GM23338 (cell line): ENCODE results near the gene YIPF5. TPM values are rescaled to one million over a fixed set of nuclear protein-coding genes. Genes with fewer than 3 reads are reported as not detected.

Source experiments
- ATAC-seq: fragments of 200-7000 bp; cut with Tn5 transposase; 3 replicates; pipeline ENCODE4 v1.9.1; 2020
- DNase-seq: peaks from one replicate; pipeline ENCODE4 v3.0.0-alpha.2; 2015; ENCODE audit warnings: low spot score
- H2AFZ ChIP-seq: fragments of 200-600 bp; sonication (generic); 2 replicates; pipeline ENCODE4 v1.8.0; 2016; ENCODE audit warnings: antibody characterized with exemption, mild to moderate bottlenecking, moderate library complexity
- H3F3A ChIP-seq: fragments of 200-600 bp; sonication (generic); replicated peaks from 2 replicates; pipeline ENCODE4 v1.8.0; 2017; ENCODE audit warnings: antibody characterized with exemption, mixed run types, low read depth
- H3K27ac ChIP-seq: fragments of 200-600 bp; sonication (generic); 2 replicates; pipeline ENCODE4 v1.6.1; 2016; ENCODE audit warnings: low read depth
- H3K27me3 ChIP-seq: fragments of 200-600 bp; sonication (generic); 2 replicates; pipeline ENCODE4 v1.8.0; 2016; ENCODE audit warnings: mild to moderate bottlenecking, mixed run types, moderate library complexity; ENCODE audit not compliant: insufficient read depth
- H3K36me3 ChIP-seq: fragments of 200-600 bp; sonication (generic); 2 replicates; pipeline ENCODE4 v1.8.0; 2016; ENCODE audit warnings: mild to moderate bottlenecking; ENCODE audit not compliant: insufficient read depth
- H3K4me1 ChIP-seq: fragments of 200-600 bp; sonication (generic); 2 replicates; pipeline ENCODE4 v1.8.0; 2016; ENCODE audit warnings: mild to moderate bottlenecking, moderate library complexity; ENCODE audit not compliant: insufficient read depth
- H3K4me2 ChIP-seq: fragments of 200-600 bp; sonication (generic); 2 replicates; pipeline ENCODE4 v1.7.1; 2017; ENCODE audit warnings: mixed run types
- H3K4me3 ChIP-seq: fragments of 200-600 bp; sonication (generic); 2 replicates; pipeline ENCODE4 v1.6.1; 2016; ENCODE audit warnings: mixed run types
- H3K79me2 ChIP-seq: fragments of 200-600 bp; sonication (generic); replicated peaks from 2 replicates; pipeline ENCODE4 v1.8.0; 2017; ENCODE audit warnings: mild to moderate bottlenecking; ENCODE audit not compliant: insufficient read depth
- H3K9me2 ChIP-seq: fragments of 200-600 bp; sonication (generic); 2 replicates; pipeline ENCODE4 v1.8.0; 2017; ENCODE audit not compliant: insufficient read depth
- H4K20me1 ChIP-seq: fragments of 200-600 bp; sonication (generic); replicated peaks from 2 replicates; pipeline ENCODE4 v1.8.0; 2017; ENCODE audit warnings: mild to moderate bottlenecking; ENCODE audit not compliant: insufficient read depth
- H3K27ac Mint-ChIP-seq: 2 replicates; pipeline ENCODE4 v1.8.0; 2020; ENCODE audit warnings: inconsistent platforms, mild to moderate bottlenecking, moderate library complexity, mixed read lengths
- H3K27me3 Mint-ChIP-seq: 3 replicates; pipeline ENCODE4 v1.8.0; 2022; ENCODE audit warnings: low read depth, mild to moderate bottlenecking, moderate library complexity, mixed read lengths, inconsistent platforms; ENCODE audit not compliant: insufficient read depth, poor library complexity
- H3K36me3 Mint-ChIP-seq: 3 replicates; pipeline ENCODE4 v1.8.0; 2021; ENCODE audit warnings: low read depth, mild to moderate bottlenecking, inconsistent platforms, moderate library complexity, mixed read lengths
- H3K4me1 Mint-ChIP-seq: 3 replicates; pipeline ENCODE4 v1.8.0; 2020; ENCODE audit warnings: mild to moderate bottlenecking, inconsistent platforms, mixed read lengths
- H3K4me3 Mint-ChIP-seq: 3 replicates; pipeline ENCODE4 v1.8.0; 2021; ENCODE audit warnings: moderate library complexity, mild to moderate bottlenecking, inconsistent platforms, mixed read lengths
- H3K9me3 Mint-ChIP-seq: 3 replicates; pipeline ENCODE4 v1.8.0; 2020; ENCODE audit warnings: moderate library complexity, mild to moderate bottlenecking, inconsistent platforms, mixed read lengths
- CREB1 ChIP-seq: fragments of 250-450 bp; sonication (Bioruptor Pico); IDR thresholded peaks from 2 replicates; pipeline ENCODE4 v1.5.0; 2020; ENCODE audit warnings: low read depth, mild to moderate bottlenecking, moderate library complexity
- EZH2 ChIP-seq: fragments of 200-600 bp; sonication (generic); IDR thresholded peaks from one replicate; pipeline ENCODE4 v1.8.0; 2017; ENCODE audit warnings: antibody characterized with exemption, mild to moderate bottlenecking, low read depth; ENCODE audit not compliant: unreplicated experiment
- EZH2phosphoT487 ChIP-seq: fragments of 200-600 bp; sonication (generic); IDR thresholded peaks from one replicate; pipeline ENCODE4 v1.8.1; 2018; ENCODE audit warnings: antibody characterized with exemption; ENCODE audit not compliant: unreplicated experiment
- JUNB ChIP-seq: IDR thresholded peaks from one replicate; pipeline ENCODE4 v1.6.1; 2016; ENCODE audit warnings: antibody characterized with exemption; ENCODE audit not compliant: unreplicated experiment
- NANOG ChIP-seq: IDR thresholded peaks from 2 replicates; pipeline ENCODE4 v1.6.1; 2016; ENCODE audit warnings: antibody characterized with exemption, borderline replicate concordance
- POLR2AphosphoS5 ChIP-seq: IDR thresholded peaks from 2 replicates; pipeline ENCODE4 v1.6.1; 2016; ENCODE audit warnings: antibody characterized with exemption, low read depth
- STAT1 ChIP-seq: IDR thresholded peaks from one replicate; pipeline ENCODE4 v1.6.1; 2016; ENCODE audit warnings: antibody characterized with exemption; ENCODE audit not compliant: unreplicated experiment
- ZNF114 ChIP-seq: fragments of 250-450 bp; sonication (Bioruptor Pico); IDR thresholded peaks from 2 replicates; pipeline ENCODE4 v1.5.0; 2020; ENCODE audit warnings: mild to moderate bottlenecking, moderate library complexity
- ZNF331 ChIP-seq: fragments of 250-450 bp; sonication (Bioruptor Pico); IDR thresholded peaks from 2 replicates; pipeline ENCODE4 v1.5.0; 2020; ENCODE audit warnings: low read depth, mild to moderate bottlenecking, moderate library complexity
- polyA plus RNA-seq: library from polyadenylated mRNA; unstranded; fragments of >200 nt; fragmentation: Nextera tagmentation; extraction: Ambion mirVana; gene quantifications from 2 replicates; pipeline ENCODE4 v1.2.1, GENCODE V29; 2016
- total RNA-seq: library from RNA; depleted of rRNA; stranded (reverse); fragments of >200 nt; shearing (Covaris generic); gene quantifications from 2 replicates; pipeline ENCODE4 v1.2.3, GENCODE V29; 2014
- TF ChIP-seq, protein P1 (sequence below), 2 experiments: fragments of 200-600 bp in 1 of 2; sonication (generic) in 1 of 2; conservative IDR thresholded peaks; 2 replicates each; pipeline versions ENCODE4 v1.5.1 to v1.6.1; 2016 to 2017; ENCODE audit warnings: antibody characterized with exemption in 2 of 2, low read depth in 2 of 2, mild to moderate bottlenecking in 2 of 2, moderate library complexity in 1 of 2
- TF ChIP-seq, protein P2 (sequence below): IDR thresholded peaks from 2 replicates; pipeline ENCODE4 v1.6.1; 2016; ENCODE audit warnings: antibody characterized with exemption
- TF ChIP-seq, protein P3 (sequence below): fragments of 250-450 bp; sonication (Bioruptor Pico); IDR thresholded peaks from 2 replicates; pipeline ENCODE4 v1.5.0; 2020; ENCODE audit warnings: mild to moderate bottlenecking, moderate library complexity
- TF ChIP-seq, protein P4 (sequence below): IDR thresholded peaks from one replicate; pipeline ENCODE4 v1.6.1; 2018; ENCODE audit warnings: antibody characterized with exemption; ENCODE audit not compliant: unreplicated experiment

Gene YIPF5
- total and polyA plus RNA-seq, 2 experiments from 2014 or later, result 28.1 to 46.5 TPM

DNA sequence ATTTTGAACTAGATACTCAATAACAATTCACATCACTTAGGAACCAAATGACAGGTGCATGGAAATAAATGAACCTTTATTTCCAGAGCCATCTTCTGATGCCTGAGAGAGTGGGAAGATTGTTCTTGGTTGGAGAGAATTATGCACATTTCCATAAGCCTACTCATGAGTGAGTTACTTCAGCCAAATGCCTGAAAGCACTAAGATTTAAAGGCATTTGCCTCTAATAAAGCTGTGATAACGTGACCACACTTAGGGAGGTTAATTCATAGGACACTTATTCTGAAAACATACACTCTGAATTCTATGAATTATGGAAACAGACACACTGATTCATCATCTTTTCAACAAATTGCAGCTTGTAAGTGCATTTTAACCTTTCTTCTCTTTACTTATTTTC, 40.2 kb upstream of the YIPF5 start:
- no peaks in the 10 kb centered on the region for H3K79me2 ChIP-seq
- H3K27me3 Mint-ChIP-seq, result peaks cover 3% of the 10 kb centered on the region
- H3K36me3 ChIP-seq, result no peaks in the 10 kb centered on the region
- no peak overlapping the region for H3K4me3 ChIP-seq
- peaks cover 8% of the 10 kb centered on the region for H3K4me1 ChIP-seq
- no peak overlapping the region for H3K27ac Mint-ChIP-seq
- no peaks in the 10 kb centered on the region for H3K9me2 ChIP-seq
- H3K36me3 Mint-ChIP-seq, result no peaks in the 10 kb centered on the region
- ATAC-seq (no peak), DNase-seq (no peak)
- no peak overlapping the region for H2AFZ ChIP-seq
- H4K20me1 ChIP-seq, result no peaks in the 10 kb centered on the region
- H3K9me3 Mint-ChIP-seq, result no peaks in the 10 kb centered on the region; the same call in 2 of the 3 replicates
- peaks cover 9% of the 10 kb centered on the region for H3K27me3 ChIP-seq
- no peak overlapping the region for H3K27ac ChIP-seq
- no peak overlapping the region for H3K4me2 ChIP-seq
- no peak overlapping the region for H3K4me3 Mint-ChIP-seq
- TF ChIP-seq, protein P1, sequence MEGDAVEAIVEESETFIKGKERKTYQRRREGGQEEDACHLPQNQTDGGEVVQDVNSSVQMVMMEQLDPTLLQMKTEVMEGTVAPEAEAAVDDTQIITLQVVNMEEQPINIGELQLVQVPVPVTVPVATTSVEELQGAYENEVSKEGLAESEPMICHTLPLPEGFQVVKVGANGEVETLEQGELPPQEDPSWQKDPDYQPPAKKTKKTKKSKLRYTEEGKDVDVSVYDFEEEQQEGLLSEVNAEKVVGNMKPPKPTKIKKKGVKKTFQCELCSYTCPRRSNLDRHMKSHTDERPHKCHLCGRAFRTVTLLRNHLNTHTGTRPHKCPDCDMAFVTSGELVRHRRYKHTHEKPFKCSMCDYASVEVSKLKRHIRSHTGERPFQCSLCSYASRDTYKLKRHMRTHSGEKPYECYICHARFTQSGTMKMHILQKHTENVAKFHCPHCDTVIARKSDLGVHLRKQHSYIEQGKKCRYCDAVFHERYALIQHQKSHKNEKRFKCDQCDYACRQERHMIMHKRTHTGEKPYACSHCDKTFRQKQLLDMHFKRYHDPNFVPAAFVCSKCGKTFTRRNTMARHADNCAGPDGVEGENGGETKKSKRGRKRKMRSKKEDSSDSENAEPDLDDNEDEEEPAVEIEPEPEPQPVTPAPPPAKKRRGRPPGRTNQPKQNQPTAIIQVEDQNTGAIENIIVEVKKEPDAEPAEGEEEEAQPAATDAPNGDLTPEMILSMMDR (conservative IDR thresholded peaks at IDR 0.05; ENCODE audit: low read depth in 2 of 2), result no peak
- TF ChIP-seq EZH2, result no peak
- TF ChIP-seq, protein P2, sequence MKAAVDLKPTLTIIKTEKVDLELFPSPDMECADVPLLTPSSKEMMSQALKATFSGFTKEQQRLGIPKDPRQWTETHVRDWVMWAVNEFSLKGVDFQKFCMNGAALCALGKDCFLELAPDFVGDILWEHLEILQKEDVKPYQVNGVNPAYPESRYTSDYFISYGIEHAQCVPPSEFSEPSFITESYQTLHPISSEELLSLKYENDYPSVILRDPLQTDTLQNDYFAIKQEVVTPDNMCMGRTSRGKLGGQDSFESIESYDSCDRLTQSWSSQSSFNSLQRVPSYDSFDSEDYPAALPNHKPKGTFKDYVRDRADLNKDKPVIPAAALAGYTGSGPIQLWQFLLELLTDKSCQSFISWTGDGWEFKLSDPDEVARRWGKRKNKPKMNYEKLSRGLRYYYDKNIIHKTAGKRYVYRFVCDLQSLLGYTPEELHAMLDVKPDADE, result no peak
- no peak for TF ChIP-seq ZNF114
- TF ChIP-seq CREB1 (CRISPR knock-in tag), result no peak
- no peak for TF ChIP-seq JUNB
- TF ChIP-seq, protein P3, sequence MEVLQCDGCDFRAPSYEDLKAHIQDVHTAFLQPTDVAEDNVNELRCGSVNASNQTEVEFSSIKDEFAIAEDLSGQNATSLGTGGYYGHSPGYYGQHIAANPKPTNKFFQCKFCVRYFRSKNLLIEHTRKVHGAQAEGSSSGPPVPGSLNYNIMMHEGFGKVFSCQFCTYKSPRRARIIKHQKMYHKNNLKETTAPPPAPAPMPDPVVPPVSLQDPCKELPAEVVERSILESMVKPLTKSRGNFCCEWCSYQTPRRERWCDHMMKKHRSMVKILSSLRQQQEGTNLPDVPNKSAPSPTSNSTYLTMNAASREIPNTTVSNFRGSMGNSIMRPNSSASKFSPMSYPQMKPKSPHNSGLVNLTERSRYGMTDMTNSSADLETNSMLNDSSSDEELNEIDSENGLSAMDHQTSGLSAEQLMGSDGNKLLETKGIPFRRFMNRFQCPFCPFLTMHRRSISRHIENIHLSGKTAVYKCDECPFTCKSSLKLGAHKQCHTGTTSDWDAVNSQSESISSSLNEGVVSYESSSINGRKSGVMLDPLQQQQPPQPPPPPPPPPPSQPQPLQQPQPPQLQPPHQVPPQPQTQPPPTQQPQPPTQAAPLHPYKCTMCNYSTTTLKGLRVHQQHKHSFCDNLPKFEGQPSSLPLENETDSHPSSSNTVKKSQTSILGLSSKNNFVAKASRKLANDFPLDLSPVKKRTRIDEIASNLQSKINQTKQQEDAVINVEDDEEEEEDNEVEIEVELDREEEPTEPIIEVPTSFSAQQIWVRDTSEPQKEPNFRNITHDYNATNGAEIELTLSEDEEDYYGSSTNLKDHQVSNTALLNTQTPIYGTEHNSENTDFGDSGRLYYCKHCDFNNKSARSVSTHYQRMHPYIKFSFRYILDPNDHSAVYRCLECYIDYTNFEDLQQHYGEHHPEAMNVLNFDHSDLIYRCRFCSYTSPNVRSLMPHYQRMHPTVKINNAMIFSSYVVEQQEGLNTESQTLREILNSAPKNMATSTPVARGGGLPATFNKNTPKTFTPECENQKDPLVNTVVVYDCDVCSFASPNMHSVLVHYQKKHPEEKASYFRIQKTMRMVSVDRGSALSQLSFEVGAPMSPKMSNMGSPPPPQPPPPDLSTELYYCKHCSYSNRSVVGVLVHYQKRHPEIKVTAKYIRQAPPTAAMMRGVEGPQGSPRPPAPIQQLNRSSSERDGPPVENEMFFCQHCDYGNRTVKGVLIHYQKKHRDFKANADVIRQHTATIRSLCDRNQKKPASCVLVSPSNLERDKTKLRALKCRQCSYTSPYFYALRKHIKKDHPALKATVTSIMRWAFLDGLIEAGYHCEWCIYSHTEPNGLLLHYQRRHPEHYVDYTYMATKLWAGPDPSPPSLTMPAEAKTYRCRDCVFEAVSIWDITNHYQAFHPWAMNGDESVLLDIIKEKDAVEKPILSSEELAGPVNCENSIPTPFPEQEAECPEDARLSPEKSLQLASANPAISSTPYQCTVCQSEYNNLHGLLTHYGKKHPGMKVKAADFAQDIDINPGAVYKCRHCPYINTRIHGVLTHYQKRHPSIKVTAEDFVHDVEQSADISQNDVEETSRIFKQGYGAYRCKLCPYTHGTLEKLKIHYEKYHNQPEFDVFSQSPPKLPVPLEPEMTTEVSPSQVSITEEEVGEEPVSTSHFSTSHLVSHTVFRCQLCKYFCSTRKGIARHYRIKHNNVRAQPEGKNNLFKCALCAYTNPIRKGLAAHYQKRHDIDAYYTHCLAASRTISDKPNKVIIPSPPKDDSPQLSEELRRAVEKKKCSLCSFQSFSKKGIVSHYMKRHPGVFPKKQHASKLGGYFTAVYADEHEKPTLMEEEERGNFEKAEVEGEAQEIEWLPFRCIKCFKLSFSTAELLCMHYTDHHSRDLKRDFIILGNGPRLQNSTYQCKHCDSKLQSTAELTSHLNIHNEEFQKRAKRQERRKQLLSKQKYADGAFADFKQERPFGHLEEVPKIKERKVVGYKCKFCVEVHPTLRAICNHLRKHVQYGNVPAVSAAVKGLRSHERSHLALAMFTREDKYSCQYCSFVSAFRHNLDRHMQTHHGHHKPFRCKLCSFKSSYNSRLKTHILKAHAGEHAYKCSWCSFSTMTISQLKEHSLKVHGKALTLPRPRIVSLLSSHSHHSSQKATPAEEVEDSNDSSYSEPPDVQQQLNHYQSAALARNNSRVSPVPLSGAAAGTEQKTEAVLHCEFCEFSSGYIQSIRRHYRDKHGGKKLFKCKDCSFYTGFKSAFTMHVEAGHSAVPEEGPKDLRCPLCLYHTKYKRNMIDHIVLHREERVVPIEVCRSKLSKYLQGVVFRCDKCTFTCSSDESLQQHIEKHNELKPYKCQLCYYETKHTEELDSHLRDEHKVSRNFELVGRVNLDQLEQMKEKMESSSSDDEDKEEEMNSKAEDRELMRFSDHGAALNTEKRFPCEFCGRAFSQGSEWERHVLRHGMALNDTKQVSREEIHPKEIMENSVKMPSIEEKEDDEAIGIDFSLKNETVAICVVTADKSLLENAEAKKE (CRISPR knock-in tag), result no peak
- TF ChIP-seq, protein P4, sequence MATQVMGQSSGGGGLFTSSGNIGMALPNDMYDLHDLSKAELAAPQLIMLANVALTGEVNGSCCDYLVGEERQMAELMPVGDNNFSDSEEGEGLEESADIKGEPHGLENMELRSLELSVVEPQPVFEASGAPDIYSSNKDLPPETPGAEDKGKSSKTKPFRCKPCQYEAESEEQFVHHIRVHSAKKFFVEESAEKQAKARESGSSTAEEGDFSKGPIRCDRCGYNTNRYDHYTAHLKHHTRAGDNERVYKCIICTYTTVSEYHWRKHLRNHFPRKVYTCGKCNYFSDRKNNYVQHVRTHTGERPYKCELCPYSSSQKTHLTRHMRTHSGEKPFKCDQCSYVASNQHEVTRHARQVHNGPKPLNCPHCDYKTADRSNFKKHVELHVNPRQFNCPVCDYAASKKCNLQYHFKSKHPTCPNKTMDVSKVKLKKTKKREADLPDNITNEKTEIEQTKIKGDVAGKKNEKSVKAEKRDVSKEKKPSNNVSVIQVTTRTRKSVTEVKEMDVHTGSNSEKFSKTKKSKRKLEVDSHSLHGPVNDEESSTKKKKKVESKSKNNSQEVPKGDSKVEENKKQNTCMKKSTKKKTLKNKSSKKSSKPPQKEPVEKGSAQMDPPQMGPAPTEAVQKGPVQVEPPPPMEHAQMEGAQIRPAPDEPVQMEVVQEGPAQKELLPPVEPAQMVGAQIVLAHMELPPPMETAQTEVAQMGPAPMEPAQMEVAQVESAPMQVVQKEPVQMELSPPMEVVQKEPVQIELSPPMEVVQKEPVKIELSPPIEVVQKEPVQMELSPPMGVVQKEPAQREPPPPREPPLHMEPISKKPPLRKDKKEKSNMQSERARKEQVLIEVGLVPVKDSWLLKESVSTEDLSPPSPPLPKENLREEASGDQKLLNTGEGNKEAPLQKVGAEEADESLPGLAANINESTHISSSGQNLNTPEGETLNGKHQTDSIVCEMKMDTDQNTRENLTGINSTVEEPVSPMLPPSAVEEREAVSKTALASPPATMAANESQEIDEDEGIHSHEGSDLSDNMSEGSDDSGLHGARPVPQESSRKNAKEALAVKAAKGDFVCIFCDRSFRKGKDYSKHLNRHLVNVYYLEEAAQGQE, result no peak
- no peak for TF ChIP-seq ZNF331 (CRISPR knock-in tag)
- TF ChIP-seq EZH2phosphoT487, result no peak
- no peak for TF ChIP-seq NANOG
- no peak for TF ChIP-seq POLR2AphosphoS5
- no peak for TF ChIP-seq STAT1
- no peaks in the 10 kb centered on the region for H3F3A ChIP-seq
- peaks cover 11% of the 10 kb centered on the region for H3K4me1 Mint-ChIP-seq
